ENCODE measurements around the gene FBXO9.

Gene FBXO9

GRCh38 chr6:53065266-53066076, at the start of gene FBXO9:
Gene FBXO9, plus strand, starts transcription at chr6:53065404. Its CDS starts 386 bp downstream, at chr6:53065790.
- no peak for TF ChIP-seq CTCF (IDR thresholded peaks at IDR 0.05; ENCODE audit: low read depth, low read length)
- H3K4me3 ChIP-seq (ENCODE audit: low read depth, low read length), result peak within 1 kb of the TSS; percentile 81

GRCh38 chr6:53015486-53015885, 49.7 kb upstream of the FBXO9 start:
- TF ChIP-seq CTCF (IDR thresholded peaks at IDR 0.05; ENCODE audit: low read depth, low read length), result no peak
- no peak overlapping the region for H3K4me3 ChIP-seq (ENCODE audit: low read depth, low read length)

GRCh38 chr6:53018446-53018845, 46.8 kb upstream of the FBXO9 start:
- no peak for TF ChIP-seq CTCF (IDR thresholded peaks at IDR 0.05; ENCODE audit: low read depth, low read length)
- H3K4me3 ChIP-seq (ENCODE audit: low read depth, low read length), result no peak overlapping the region

GRCh38 chr6:53020005-53020744, 45.0 kb upstream of the FBXO9 start:
- TF ChIP-seq CTCF (IDR thresholded peaks at IDR 0.05; ENCODE audit: low read depth, low read length), result no peak
- no peak overlapping the region for H3K4me3 ChIP-seq (ENCODE audit: low read depth, low read length)

GRCh38 chr6:53023323-53023722, 41.9 kb upstream of the FBXO9 start:
- TF ChIP-seq CTCF (IDR thresholded peaks at IDR 0.05; ENCODE audit: low read depth, low read length), result no peak
- H3K4me3 ChIP-seq (ENCODE audit: low read depth, low read length), result no peak overlapping the region

GRCh38 chr6:53026526-53026925, 38.7 kb upstream of the FBXO9 start:
- H3K4me3 ChIP-seq (ENCODE audit: low read depth, low read length), result no peak overlapping the region
- no peak for TF ChIP-seq CTCF (IDR thresholded peaks at IDR 0.05; ENCODE audit: low read depth, low read length)

GRCh38 chr6:53027131-53027718, 38.0 kb upstream of the FBXO9 start:
- TF ChIP-seq CTCF (IDR thresholded peaks at IDR 0.05; ENCODE audit: low read depth, low read length), result no peak
- H3K4me3 ChIP-seq (ENCODE audit: low read depth, low read length), result no peak overlapping the region
